Measurements from ENCODE around the gene LSP1.

The LSP1 gene

DNA sequence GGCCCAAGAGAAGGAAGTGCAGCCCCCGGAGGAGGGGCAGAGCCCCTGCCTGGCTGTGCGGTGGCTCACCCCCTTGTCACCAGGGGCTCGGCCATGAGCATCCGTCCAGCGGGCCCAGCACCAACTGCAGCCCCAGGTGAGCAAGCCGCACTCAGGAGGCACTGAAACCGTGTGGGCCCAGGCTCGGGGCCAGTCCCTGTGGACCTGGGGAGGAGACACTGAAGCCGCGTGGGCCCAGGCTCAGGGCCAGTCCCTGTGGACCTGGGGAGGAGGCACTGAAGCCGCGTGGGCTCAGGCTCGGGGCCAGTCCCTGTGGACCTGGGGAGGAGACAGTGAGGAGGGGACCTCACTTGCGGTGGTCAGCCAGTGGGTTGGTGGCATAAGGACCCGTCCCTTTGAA is 13.9 kb downstream of the LSP1 start:
- no peak for DNase-seq (ENCODE audit: low spot score)

DNA sequence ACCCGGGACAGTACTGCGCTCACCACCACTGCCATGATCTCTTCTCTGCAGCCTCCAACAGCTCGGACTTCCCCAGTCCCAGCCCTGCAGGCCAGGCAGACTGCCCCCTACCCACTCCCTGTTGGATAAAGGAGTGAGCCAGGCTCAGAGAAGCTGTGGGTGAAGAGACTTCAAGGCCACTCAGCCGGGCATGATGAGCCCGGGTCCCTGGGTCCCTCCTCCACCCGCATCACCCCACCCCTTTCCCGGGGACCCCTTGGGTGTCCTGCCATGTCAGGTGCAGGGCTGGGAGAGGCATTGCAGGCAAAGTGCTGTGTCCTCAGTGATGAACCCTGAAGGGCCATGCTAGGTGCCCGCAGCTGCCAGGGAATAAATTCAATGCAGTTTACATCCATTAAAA is 14.5 kb downstream of the LSP1 start:
- DNase-seq (ENCODE audit: low spot score), result no peak
- TF ChIP-seq, protein P1, sequence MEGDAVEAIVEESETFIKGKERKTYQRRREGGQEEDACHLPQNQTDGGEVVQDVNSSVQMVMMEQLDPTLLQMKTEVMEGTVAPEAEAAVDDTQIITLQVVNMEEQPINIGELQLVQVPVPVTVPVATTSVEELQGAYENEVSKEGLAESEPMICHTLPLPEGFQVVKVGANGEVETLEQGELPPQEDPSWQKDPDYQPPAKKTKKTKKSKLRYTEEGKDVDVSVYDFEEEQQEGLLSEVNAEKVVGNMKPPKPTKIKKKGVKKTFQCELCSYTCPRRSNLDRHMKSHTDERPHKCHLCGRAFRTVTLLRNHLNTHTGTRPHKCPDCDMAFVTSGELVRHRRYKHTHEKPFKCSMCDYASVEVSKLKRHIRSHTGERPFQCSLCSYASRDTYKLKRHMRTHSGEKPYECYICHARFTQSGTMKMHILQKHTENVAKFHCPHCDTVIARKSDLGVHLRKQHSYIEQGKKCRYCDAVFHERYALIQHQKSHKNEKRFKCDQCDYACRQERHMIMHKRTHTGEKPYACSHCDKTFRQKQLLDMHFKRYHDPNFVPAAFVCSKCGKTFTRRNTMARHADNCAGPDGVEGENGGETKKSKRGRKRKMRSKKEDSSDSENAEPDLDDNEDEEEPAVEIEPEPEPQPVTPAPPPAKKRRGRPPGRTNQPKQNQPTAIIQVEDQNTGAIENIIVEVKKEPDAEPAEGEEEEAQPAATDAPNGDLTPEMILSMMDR (IDR thresholded peaks at IDR 0.05; ENCODE audit: extremely low read depth, missing control alignments), result no peak

More for the DNA sequence above, 13.9 kb downstream of the LSP1 start:
- TF ChIP-seq, protein P1 (IDR thresholded peaks at IDR 0.05; ENCODE audit: extremely low read depth, missing control alignments), result no peak

DNA sequence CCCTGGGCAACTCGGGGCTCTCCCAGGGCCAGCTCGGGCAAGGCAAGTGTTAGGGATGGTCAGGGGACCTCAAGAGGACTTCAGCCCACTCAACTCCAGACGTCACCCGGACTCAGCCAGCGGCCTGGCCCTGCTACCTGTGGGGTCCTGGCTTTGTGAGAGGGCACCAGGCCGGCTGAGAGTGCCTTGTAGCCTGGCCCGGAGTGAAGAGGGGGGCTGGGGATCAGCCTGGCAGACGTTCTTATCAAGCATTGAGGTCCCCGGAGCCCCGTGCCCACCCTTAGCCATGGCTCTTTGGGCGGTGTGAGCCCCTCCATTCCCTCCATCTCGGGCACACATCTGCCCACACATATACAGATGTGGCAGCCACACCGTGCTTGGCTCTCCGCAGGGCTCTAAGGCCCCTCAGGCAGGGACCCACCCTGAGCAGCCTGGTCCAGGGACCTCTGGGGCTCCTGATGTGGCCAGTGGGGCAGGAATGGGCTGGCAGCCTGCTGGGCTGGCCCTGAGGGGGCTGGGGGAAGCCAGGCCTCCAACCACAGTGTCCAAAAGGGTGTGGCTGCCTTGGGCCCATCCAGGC is 15.3 kb downstream of the LSP1 start:
- TF ChIP-seq, protein P1 (IDR thresholded peaks at IDR 0.05; ENCODE audit: extremely low read depth, missing control alignments), result no peak
- DNase-seq (ENCODE audit: low spot score), result no peak

DNA sequence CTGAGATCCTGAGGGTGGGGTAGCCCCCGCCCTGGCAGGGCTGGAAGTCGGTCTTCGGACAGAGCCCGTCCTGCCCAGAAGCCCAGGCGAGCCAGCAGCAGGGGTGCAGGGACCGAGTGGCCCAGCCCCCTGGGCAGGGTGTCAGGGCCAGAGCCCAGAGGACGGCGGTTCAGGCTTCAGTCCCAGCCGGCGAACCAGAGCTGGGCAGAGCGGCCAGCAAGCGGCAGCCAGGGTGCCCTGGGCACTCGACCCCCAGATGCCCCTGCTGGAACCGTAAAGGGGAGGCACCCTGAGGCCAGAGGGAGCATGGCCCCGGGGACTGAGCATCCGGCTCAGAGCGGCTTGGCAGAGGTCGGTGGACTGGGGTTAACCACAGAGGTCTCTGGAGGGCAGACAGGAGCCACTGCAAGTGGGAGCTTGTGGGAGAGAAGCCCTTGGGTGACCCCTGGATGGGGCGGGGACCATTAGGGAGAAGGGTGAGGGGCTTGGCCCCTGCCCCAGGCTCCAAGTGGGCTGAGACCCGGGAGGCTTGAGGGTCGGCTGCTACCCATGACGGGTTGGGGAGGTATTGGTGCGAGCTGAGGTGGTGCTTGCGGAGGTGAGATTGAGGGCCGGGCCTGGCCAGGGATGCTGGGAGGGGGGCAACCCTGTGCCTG is 15.9 kb downstream of the LSP1 start:
- DNase-seq (ENCODE audit: low spot score), result no peak
- TF ChIP-seq, protein P1 (IDR thresholded peaks at IDR 0.05; ENCODE audit: extremely low read depth, missing control alignments), result no peak

DNA sequence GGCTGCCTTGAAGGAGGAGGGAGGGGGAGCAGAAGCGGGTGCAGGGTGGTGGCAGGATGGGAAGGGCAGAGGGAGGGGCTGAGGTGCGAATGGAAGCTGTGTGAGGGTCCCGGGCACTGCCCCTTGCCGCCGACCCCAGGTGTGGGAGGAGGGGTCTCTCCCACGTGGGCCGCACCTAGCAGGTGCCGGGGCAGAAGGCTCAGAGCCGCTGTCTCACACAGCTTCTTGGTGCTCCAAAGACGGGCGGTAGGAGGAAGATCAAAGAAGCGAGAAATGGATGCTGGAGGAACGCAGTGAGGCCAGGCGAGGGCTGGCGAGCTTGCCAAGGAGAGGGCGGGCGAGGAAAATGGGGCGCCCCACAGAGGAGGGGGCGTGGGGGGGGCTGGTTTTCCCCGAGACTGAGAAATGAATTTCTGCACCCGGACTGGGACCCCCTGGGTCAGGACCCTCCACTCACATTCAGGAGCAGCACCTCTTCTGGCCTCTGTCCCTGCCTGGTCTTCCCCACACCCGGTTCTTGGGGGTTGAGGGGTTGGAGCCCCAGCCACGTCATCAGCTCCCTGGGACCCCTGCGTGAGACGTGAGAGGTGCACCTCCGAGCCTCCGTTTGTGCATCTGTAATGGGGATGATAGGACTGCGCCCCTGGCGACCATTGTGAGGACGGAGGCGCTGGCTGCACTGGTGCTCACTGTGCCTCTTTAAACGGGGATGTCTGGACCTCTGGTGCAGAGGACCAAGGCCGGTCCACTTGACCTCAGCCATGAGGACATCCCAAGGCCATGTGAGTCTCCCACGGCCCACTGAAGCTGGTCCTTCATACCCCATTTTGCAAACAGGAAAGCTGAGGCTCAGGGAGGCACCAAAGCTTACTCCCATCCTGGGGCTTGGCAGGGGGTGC is 16.8 kb downstream of the LSP1 start:
- DNase-seq (ENCODE audit: low spot score), result no peak

DNA sequence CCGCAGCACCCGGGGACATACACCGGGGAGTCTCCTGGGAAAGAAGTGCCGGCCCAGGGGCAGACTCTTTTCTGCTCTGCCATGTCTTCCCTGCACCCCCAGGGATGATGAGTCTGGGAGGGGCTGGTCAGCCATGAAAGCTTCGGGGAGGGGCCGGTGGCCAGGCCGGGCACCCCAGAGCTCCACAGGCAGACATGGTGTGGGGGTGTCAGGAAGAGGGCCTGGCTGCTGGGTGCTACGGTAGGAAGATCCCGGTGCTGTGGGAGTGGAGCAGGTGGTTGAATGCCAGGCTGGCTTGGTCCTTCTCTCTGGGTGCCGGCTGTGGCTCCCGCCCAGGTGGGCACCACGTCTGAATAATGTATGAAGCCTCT is 17.4 kb downstream of the LSP1 start:
- TF ChIP-seq, protein P1 (IDR thresholded peaks at IDR 0.05; ENCODE audit: extremely low read depth, missing control alignments), result no peak
- no peak for DNase-seq (ENCODE audit: low spot score)

More for the DNA sequence above, 16.8 kb downstream of the LSP1 start:
- TF ChIP-seq, protein P1 (IDR thresholded peaks at IDR 0.05; ENCODE audit: extremely low read depth, missing control alignments), result no peak
